SK-N-MC (cell line): ENCODE measurements around the gene SETD2.
"Not testable (repeated sequence)": the region's sequence is repeated elsewhere in the genome, so short reads cannot be mapped to it uniquely, and the experiment has no call there.

Experiments used
- DNase-seq: peaks from one replicate; pipeline ENCODE4 v3.0.0-alpha.2; 2011; ENCODE audit warnings: low read depth, low spot score
- H3K27ac ChIP-seq: fragments of 200-600 bp; sonication (generic); 2 replicates; pipeline ENCODE4 v1.5.1; 2016; ENCODE audit warnings: mixed run types
- H3K36me3 ChIP-seq: fragments of 200-600 bp; sonication (generic); 2 replicates; pipeline ENCODE4 v1.6.1; 2017; ENCODE audit warnings: antibody characterized with exemption, low read length, mixed read lengths; ENCODE audit not compliant: insufficient read depth
- H3K4me3 ChIP-seq: fragments of 200-600 bp; sonication (generic); 2 replicates; pipeline ENCODE4 v1.5.1; 2016
- H3K9ac ChIP-seq: fragments of 200-600 bp; sonication (generic); 2 replicates; pipeline ENCODE4 v1.8.0; 2017; ENCODE audit warnings: mixed run types, mixed read lengths; ENCODE audit not compliant: insufficient read length
- H3K9me3 ChIP-seq: fragments of 200-600 bp; sonication (generic); 2 replicates; pipeline ENCODE4 v1.6.1; 2017; ENCODE audit warnings: low read depth, mild to moderate bottlenecking, antibody characterized with exemption, low read length, moderate library complexity, mixed read lengths
- EZH2 ChIP-seq: fragments of 200-600 bp; sonication (generic); IDR thresholded peaks from one replicate; pipeline ENCODE4 v1.6.1; 2017; ENCODE audit warnings: antibody characterized with exemption
- FOXP2 ChIP-seq: optimal IDR thresholded peaks from 2 replicates; pipeline ENCODE3; 2011; ENCODE audit warnings: mild to moderate bottlenecking, moderate library complexity; ENCODE audit not compliant: insufficient read depth; ENCODE audit errors: extremely low read length, control extremely low read depth
- POLR2AphosphoS5 ChIP-seq: IDR thresholded peaks from 2 replicates; pipeline ENCODE4 v1.6.1; 2012; ENCODE audit warnings: mild to moderate bottlenecking, low read depth, low read length, borderline replicate concordance

Gene SETD2

GRCh38 chr3:47193871-47194859 lies 30.3 kb upstream of the SETD2 start:
- TF ChIP-seq EZH2 (no peak), POLR2AphosphoS5 (no peak), FOXP2 (no peak)
- H3K36me3 ChIP-seq = no peaks in the 10 kb centered on the region
- no peaks in the 10 kb centered on the region for H3K9me3 ChIP-seq
- no peak overlapping the region for H3K4me3 ChIP-seq
- H3K9ac ChIP-seq = no peak overlapping the region
- no peak for DNase-seq
- no peak overlapping the region for H3K27ac ChIP-seq

DNA sequence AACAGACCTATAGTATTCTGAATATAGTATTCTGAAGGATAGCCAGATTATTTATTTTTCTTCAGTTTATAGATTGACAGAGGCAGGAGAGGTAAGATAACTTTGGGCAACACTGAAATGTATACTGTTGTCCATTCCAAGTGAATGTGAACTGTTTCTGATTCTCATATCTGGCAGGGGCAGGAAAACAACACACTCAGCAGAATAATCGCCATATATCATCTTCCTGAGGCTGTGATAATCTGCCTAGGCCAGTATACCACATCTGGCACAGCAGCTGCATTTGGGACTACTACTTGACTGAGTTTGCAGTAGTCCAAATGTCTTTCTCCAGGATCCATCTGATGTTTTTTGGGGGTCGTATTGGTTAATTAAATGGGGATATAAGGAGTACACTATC lies 22.4 kb upstream of the SETD2 start:
- H3K9me3 ChIP-seq = no peaks in the 10 kb centered on the region

DNA sequence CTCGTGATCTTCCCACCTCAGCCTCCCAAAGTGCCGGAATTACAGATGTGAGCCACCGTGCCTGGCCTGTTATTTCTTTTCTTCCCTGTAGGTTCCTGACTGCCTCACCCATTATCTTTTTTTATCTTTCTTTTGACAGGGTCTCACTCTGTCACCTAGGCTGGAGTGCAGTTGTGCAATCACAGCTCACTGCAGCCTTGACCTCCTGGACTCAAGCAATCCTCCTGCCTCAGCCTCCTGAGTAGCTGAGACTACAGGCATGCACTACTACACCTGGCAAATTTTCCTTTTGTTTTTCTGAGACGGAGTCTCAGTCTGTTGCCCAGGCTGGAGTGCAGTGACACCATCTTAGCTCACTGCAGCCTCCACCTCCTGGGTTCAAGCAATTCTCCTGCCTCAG lies 17.8 kb upstream of the SETD2 start:
- not testable (repeated sequence) for H3K9ac ChIP-seq

More for the DNA sequence above, 22.4 kb upstream of the SETD2 start:
- Histone ChIP-seq H3K9ac (no peak overlapping the region), H3K4me3 (no peak overlapping the region), H3K27ac (no peak overlapping the region), H3K36me3 (no peaks in the 10 kb centered on the region)
- TF ChIP-seq POLR2AphosphoS5 = no peak
- TF ChIP-seq EZH2 = no peak
- TF ChIP-seq FOXP2 = no peak
- DNase-seq = no peak

DNA sequence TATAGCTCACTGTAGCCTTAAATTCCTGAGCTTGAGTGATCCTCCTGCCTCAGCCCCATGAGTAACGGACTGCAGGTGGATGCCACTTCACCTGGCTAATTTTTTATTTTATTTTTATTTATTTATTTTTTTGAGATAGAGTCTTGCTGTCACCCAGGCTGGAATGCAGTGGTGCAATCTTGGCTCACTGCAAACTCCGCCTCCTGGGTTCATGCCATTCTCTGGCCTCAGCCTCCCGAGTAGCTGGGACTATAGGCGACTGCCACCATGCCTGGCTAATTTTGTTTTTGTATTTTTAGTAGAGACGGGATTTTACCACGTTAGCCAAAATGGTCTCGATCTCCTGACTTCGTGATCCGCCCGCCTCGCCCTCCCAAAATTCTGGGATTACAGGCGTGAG lies 16.1 kb upstream of the SETD2 start:
- not testable (repeated sequence) for H3K27ac ChIP-seq, H3K36me3 ChIP-seq, H3K4me3 ChIP-seq, H3K9ac ChIP-seq, DNase-seq, H3K9me3 ChIP-seq

More for the DNA sequence above, 17.8 kb upstream of the SETD2 start:
- H3K4me3 ChIP-seq, H3K27ac ChIP-seq, DNase-seq, H3K36me3 ChIP-seq, H3K9me3 ChIP-seq: not testable (repeated sequence)

DNA sequence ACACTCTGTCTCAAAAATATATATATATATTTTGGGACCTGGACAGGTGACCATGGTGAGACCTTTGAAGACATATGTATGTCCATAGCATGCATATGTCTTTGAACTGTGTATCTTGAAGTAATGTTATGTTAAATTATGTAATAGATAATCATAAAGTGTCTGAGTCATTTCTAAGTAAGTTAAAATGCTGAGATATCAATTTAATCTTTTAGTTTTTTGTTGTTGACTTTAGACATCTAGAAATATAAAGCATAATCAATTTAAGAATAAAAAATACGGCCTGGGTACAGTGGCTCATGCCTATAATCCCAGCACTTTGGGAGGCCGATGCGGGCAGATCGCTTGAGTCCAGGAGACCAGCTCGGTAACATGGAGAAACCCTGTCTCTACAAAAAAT lies 12.7 kb upstream of the SETD2 start:
- Histone ChIP-seq H3K36me3 (no peaks in the 10 kb centered on the region), H3K9ac (no peak overlapping the region), H3K9me3 (no peaks in the 10 kb centered on the region), H3K4me3 (no peak overlapping the region), H3K27ac (no peak overlapping the region)
- TF ChIP-seq FOXP2 = no peak
- TF ChIP-seq POLR2AphosphoS5 = no peak
- no peak for DNase-seq

- Histone ChIP-seq H3K36me3 (no peaks in the 10 kb centered on the region), H3K9me3 (no peaks in the 10 kb centered on the region), H3K9ac (peak overlapping the region; percentile 93), H3K4me3 (peak overlapping the region; percentile 88), H3K27ac (peak overlapping the region; percentile 57; the same call in 1 of the 2 replicates)
- TF ChIP-seq POLR2AphosphoS5 (no peak), FOXP2 (no peak), EZH2 (no peak)
- no peak for DNase-seq
Observed at GRCh38 chr3:47163169-47164006, 525 bp downstream of the SETD2 start.

- TF ChIP-seq EZH2 (no peak), FOXP2 (no peak), POLR2AphosphoS5 (no peak)
- H3K4me3 ChIP-seq = peak overlapping the region; percentile 88
Observed at GRCh38 chr3:47162697-47163168, 1.2 kb downstream of the SETD2 start.

DNA sequence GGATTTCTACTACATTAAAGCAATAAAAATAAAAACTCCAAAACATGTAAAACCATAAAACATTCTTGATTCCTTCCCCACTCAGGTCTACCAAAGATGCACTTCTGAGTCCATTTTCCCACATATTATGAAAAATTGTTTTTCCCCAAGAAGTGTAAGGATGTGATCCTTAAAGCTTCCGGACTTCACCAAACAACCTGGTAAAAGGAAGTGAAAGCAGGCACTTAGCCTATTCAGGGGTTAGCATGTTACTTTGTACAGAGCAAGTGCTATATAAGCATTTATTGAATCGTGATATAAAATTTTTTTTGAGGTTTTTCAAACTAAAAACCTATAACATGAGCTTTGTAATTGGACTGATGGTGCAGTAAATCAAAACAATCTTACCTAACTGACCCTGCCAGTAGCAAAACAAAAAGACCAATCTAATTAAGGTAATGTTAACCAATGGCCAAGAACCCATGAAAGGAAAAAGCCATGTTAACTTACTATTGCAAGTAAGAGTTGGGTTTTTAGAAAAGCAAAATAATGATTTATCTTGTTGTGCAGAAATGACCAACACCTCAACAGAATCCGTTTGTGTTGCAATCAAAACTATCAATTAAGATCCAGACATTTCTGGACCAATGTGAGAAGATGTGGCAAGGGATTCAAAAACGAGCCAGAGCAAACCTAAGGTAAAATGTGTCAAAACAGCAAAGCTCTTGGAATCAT lies 1.8 kb downstream of the SETD2 start:
- Histone ChIP-seq H3K9me3 (no peaks in the 10 kb centered on the region), H3K36me3 (no peaks in the 10 kb centered on the region), H3K9ac (peak overlapping the region; percentile 93), H3K27ac (no peak overlapping the region), H3K4me3 (peak overlapping the region; percentile 88)
- DNase-seq = no peak
- TF ChIP-seq POLR2AphosphoS5 = no peak
- TF ChIP-seq FOXP2 = no peak
- no peak for TF ChIP-seq EZH2

More at GRCh38 chr3:47162697-47163168, 1.2 kb downstream of the SETD2 start:
- DNase-seq = no peak
- Histone ChIP-seq H3K36me3 (no peaks in the 10 kb centered on the region), H3K9me3 (no peaks in the 10 kb centered on the region), H3K27ac (peak overlapping the region; percentile 57; the same call in 1 of the 2 replicates), H3K9ac (peak overlapping the region; percentile 93)

GRCh38 chr3:47159820-47160219 lies 4.1 kb downstream of the SETD2 start:
- Histone ChIP-seq H3K9me3 (no peaks in the 10 kb centered on the region), H3K27ac (no peak overlapping the region), H3K9ac (no peak overlapping the region), H3K36me3 (no peaks in the 10 kb centered on the region), H3K4me3 (no peak overlapping the region)
- TF ChIP-seq POLR2AphosphoS5 (no peak), FOXP2 (no peak), EZH2 (no peak)
- DNase-seq = no peak
